KOPT-K1 (cell line): Measurements from ENCODE around the gene TRAK1.
"Not testable (repeated sequence)": the region's sequence is repeated elsewhere in the genome, so short reads cannot be mapped to it uniquely, and the experiment has no call there.

Experiments
- H3K27ac ChIP-seq: fragments of 200-600 bp; sonication (generic); 2 replicates; pipeline ENCODE4 v1.5.1; 2016; ENCODE audit warnings: antibody characterized with exemption, mild to moderate bottlenecking, low read depth, low read length; ENCODE audit not compliant: poor library complexity, severe bottlenecking
- H3K36me3 ChIP-seq: fragments of 200-600 bp; sonication (generic); 2 replicates; pipeline ENCODE4 v1.5.1; 2017; ENCODE audit warnings: antibody characterized with exemption, mild to moderate bottlenecking, low read length, moderate library complexity; ENCODE audit not compliant: insufficient read depth
- H3K9me3 ChIP-seq: fragments of 200-600 bp; sonication (generic); 2 replicates; pipeline ENCODE4 v1.5.1; 2017; ENCODE audit warnings: antibody characterized with exemption, low read length, mild to moderate bottlenecking; ENCODE audit not compliant: insufficient read depth, poor library complexity, severe bottlenecking

Gene TRAK1, protein sequence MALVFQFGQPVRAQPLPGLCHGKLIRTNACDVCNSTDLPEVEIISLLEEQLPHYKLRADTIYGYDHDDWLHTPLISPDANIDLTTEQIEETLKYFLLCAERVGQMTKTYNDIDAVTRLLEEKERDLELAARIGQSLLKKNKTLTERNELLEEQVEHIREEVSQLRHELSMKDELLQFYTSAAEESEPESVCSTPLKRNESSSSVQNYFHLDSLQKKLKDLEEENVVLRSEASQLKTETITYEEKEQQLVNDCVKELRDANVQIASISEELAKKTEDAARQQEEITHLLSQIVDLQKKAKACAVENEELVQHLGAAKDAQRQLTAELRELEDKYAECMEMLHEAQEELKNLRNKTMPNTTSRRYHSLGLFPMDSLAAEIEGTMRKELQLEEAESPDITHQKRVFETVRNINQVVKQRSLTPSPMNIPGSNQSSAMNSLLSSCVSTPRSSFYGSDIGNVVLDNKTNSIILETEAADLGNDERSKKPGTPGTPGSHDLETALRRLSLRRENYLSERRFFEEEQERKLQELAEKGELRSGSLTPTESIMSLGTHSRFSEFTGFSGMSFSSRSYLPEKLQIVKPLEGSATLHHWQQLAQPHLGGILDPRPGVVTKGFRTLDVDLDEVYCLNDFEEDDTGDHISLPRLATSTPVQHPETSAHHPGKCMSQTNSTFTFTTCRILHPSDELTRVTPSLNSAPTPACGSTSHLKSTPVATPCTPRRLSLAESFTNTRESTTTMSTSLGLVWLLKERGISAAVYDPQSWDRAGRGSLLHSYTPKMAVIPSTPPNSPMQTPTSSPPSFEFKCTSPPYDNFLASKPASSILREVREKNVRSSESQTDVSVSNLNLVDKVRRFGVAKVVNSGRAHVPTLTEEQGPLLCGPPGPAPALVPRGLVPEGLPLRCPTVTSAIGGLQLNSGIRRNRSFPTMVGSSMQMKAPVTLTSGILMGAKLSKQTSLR

GRCh38 chr3:42090973-42091731 lies at the start of gene TRAK1:
TRAK1 (plus strand) TSS chr3:42091357; CDS start chr3:42091470, 113 bp downstream.
- Histone ChIP-seq H3K27ac (no peak within 1 kb of the TSS), H3K36me3 (no peaks in the 10 kb centered on the region), H3K9me3 (no peaks in the 10 kb centered on the region)

GRCh38 chr3:42042747-42043098 lies 48.4 kb upstream of the TRAK1 start:
- Histone ChIP-seq H3K9me3 (no peaks in the 10 kb centered on the region), H3K36me3 (no peaks in the 10 kb centered on the region), H3K27ac (no peak overlapping the region)

DNA sequence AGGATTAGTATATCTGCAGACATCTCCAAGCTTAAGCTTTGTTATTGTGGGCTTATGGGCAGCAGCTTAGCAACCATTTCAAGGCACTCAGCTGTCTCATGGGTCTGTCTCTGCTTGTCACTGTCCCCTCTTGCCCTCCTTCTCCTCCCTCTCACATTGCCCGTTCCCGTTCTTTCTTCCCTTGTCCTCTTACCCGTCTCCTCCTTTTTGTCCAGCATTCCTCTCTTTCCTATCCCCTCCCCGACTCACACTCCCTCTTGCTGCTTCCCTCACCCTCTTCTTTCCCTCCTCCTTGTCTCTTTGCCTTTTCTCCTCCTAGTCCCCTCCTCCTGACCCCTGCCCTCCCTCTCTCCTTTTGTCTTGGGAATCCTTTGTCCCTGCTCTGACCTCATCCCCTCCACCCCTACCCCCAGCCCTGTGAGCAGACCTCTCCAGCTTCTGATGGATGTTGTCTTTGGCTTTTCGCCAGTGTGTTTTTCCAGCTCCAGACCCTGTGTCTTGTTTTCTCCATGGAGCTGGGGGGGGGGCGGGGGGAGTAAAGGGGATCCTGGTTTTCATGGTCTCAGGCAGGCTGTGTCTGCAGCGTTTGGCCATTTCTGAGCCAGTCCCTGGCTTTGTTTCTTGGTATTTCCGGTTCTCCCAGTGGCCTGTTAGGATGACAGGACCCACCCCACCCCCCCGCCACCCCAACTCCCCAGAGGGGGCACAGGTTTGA lies 47.9 kb upstream of the TRAK1 start:
- H3K36me3 ChIP-seq, result no peaks in the 10 kb centered on the region
- H3K9me3 ChIP-seq, result no peaks in the 10 kb centered on the region
- H3K27ac ChIP-seq, result no peak overlapping the region

DNA sequence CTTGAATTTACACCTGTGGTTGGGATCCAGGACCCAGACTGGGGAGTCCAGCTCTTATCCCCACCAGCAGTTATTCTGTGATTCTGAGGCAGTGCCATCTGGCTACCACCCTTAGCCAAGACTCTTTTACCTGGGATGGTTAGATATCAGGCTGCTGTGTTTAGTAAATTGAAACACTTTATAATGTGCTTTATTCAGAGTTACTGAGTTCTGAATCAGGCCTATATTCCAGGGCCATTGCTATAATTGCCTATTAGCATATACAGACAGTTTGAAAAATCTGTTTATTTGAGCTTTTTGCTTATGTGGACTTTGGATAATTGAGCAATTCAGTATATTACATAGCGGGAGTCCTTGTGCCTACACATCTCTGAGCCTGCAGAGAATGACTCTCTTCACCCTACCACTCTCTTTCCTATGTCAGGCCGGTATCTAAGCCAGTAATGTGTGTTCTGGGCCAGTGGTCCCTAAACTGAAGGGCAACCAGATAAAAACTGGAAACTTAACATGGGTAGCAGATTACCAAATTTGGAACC lies 45.4 kb upstream of the TRAK1 start:
- H3K36me3 ChIP-seq, result no peaks in the 10 kb centered on the region
- H3K27ac ChIP-seq, result no peak overlapping the region
- H3K9me3 ChIP-seq, result no peaks in the 10 kb centered on the region

GRCh38 chr3:42048526-42048925 lies 42.6 kb upstream of the TRAK1 start:
- not testable (repeated sequence) for H3K27ac ChIP-seq, H3K36me3 ChIP-seq, H3K9me3 ChIP-seq

GRCh38 chr3:42050126-42050525 lies 41.0 kb upstream of the TRAK1 start:
- Histone ChIP-seq H3K27ac (no peak overlapping the region), H3K9me3 (no peaks in the 10 kb centered on the region)

GRCh38 chr3:42051384-42052131 lies 39.6 kb upstream of the TRAK1 start:
- Histone ChIP-seq H3K27ac (no peak overlapping the region), H3K9me3 (no peaks in the 10 kb centered on the region), H3K36me3 (no peaks in the 10 kb centered on the region)

More at GRCh38 chr3:42050126-42050525, 41.0 kb upstream of the TRAK1 start:
- H3K36me3 ChIP-seq, result no peaks in the 10 kb centered on the region

GRCh38 chr3:42052132-42052483 lies 39.0 kb upstream of the TRAK1 start:
- Histone ChIP-seq H3K36me3 (no peaks in the 10 kb centered on the region), H3K9me3 (no peaks in the 10 kb centered on the region), H3K27ac (no peak overlapping the region)

DNA sequence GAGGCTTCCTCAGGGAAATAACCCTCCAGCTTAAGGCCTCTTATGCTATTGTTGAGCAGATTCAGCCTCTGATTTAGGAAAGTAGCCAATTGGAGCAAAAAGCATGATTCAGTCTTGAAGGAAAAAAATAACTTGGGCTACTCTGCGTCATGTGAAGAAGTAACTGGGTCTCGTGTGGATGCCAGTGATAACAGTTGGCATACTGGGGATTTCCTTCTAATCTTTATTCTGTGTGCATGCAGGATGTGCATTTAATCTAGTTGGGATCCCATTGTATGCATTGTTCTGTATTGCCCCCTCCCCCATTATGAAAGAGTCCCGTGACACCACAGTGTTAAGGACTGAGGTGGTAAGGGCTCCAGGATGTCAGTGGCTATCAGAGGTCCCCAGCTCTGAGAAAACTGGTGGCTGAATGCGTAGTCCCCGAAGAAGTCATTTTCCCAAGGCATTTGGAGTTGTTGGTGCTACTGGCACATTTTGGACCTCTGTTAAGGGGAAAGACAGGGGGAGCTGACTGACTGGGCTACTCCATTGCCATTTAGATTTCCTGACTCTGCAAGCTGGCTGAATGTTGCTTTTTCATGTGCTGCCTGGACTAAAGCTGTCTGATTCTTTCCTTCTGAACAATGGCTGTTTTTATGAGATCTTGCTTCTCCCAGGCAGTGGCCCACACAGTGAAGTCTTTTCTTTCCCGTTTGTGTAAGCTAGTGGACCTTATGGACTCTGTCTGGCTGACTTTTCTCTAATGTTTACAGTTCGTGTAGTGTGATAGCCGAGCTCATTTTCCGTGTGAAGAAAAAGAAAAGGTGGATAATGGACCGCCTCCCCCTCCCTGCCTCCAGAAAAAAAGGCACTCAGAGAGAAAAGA lies 38.4 kb upstream of the TRAK1 start:
- Histone ChIP-seq H3K9me3 (no peaks in the 10 kb centered on the region), H3K27ac (no peak overlapping the region), H3K36me3 (no peaks in the 10 kb centered on the region)

DNA sequence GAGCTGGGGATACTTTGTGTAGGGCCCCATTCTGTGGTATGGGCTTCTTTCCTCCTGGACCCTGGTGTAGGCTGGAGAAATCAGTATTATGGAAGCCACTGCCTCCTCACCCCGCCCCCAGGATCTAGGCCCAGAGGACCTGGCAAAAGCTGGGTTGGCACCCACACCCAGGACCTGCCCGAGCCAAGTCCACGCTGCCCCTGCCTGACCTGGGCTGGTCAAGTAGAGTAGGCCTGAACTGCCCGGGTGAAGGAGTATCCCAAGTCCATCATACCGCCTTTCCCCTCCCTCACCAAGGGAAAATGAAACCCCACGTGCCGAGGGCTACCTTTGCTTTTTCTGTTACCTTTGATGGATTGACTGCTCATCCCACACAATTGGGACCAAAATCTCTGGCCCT lies 37.7 kb upstream of the TRAK1 start:
- Histone ChIP-seq H3K27ac (no peak overlapping the region), H3K9me3 (no peaks in the 10 kb centered on the region), H3K36me3 (no peaks in the 10 kb centered on the region)

GRCh38 chr3:42055291-42055690 lies 35.9 kb upstream of the TRAK1 start:
- Histone ChIP-seq H3K36me3 (no peaks in the 10 kb centered on the region), H3K27ac (no peak overlapping the region), H3K9me3 (no peaks in the 10 kb centered on the region)

GRCh38 chr3:42056840-42057239 lies 34.3 kb upstream of the TRAK1 start:
- Histone ChIP-seq H3K9me3 (no peaks in the 10 kb centered on the region), H3K27ac (no peak overlapping the region), H3K36me3 (no peaks in the 10 kb centered on the region)

DNA sequence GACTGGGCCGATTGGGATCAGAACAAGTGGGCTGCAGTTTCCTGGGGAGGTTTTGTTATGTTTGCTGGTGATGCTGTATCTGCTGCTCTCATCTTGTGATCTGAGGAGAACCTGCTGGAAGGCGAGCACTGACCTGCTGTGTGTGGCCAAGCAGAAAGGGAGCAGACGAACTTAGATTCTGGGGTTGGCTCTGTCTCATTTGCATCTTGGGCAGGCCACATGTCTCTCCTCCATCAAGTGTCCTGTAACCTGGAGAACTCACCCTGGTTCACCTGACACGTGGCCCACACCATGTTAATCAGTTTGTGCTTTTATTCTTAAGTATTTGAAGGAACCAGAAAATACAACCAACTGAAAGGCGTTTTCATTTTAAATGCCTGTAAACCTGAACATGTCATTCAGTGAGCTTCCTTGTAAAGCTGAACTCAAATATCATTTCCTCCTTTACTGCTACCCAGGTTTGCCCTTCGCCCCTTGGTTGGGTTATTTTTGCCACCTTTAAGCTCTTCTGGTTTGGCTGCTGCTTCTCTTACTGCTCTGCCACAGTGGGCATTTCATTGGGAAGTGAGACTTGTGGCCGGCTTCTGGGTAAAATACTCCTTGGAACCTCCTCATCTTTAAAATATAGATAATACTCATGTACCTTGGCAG lies 33.5 kb upstream of the TRAK1 start:
- Histone ChIP-seq H3K27ac (no peak overlapping the region), H3K9me3 (no peaks in the 10 kb centered on the region), H3K36me3 (no peaks in the 10 kb centered on the region)
